Stromal cell of bone marrow (primary cell): ENCODE measurements around the gene PARP8.
"Not testable (repeated sequence)": the region's sequence is repeated elsewhere in the genome, so short reads cannot be mapped to it uniquely, and the experiment has no call there.

Experiments
- DNase-seq: peaks from one replicate; pipeline ENCODE4 v3.0.0-alpha.2; 2012; ENCODE audit warnings: low read depth

Gene PARP8

GRCh38 chr5:50666261-50667022 lies at the start of gene PARP8:
TSS of gene PARP8 (plus strand) at chr5:50666637. CDS start at chr5:50667096, 459 bp downstream.
- DNase-seq: peak; percentile 26

- DNase-seq: no peak
Observed at GRCh38 chr5:50623666-50624065, 42.8 kb upstream of the PARP8 start.

GRCh38 chr5:50634866-50635265 lies 31.6 kb upstream of the PARP8 start:
- not testable (repeated sequence) for DNase-seq

GRCh38 chr5:50637576-50637975 lies 28.9 kb upstream of the PARP8 start:
- DNase-seq: not testable (repeated sequence)

- no peak for DNase-seq
Observed at GRCh38 chr5:50646591-50646990, 19.8 kb upstream of the PARP8 start.

- DNase-seq: no peak
Observed at GRCh38 chr5:50647726-50648125, 18.7 kb upstream of the PARP8 start.

GRCh38 chr5:50653946-50654345 lies 12.5 kb upstream of the PARP8 start:
- no peak for DNase-seq

GRCh38 chr5:50655067-50655809 lies 11.2 kb upstream of the PARP8 start:
- no peak for DNase-seq

- DNase-seq: no peak
Observed at GRCh38 chr5:50655810-50656205, 10.6 kb upstream of the PARP8 start.

- no peak for DNase-seq
Observed at GRCh38 chr5:50657044-50657443, 9.4 kb upstream of the PARP8 start.

GRCh38 chr5:50658246-50658645 lies 8.2 kb upstream of the PARP8 start:
- no peak for DNase-seq

- no peak for DNase-seq
Observed at GRCh38 chr5:50663636-50664035, 2.8 kb upstream of the PARP8 start.

- no peak for DNase-seq
Observed at GRCh38 chr5:50665091-50665490, 1.3 kb upstream of the PARP8 start.

- not testable (repeated sequence) for DNase-seq
Observed at GRCh38 chr5:50665761-50666202, 655 bp upstream of the PARP8 start.

- no peak for DNase-seq
Observed at GRCh38 chr5:50667023-50667652, 701 bp downstream of the PARP8 start.

- DNase-seq: peak; percentile 21
Observed at GRCh38 chr5:50667653-50668595, 1.5 kb downstream of the PARP8 start.

GRCh38 chr5:50668636-50669035 lies 2.2 kb downstream of the PARP8 start:
- DNase-seq: not testable (repeated sequence)

GRCh38 chr5:50672663-50673062 lies 6.2 kb downstream of the PARP8 start:
- no peak for DNase-seq

GRCh38 chr5:50673444-50673843 lies 7.0 kb downstream of the PARP8 start:
- not testable (repeated sequence) for DNase-seq

GRCh38 chr5:50675385-50675784 lies 8.9 kb downstream of the PARP8 start:
- no peak for DNase-seq

- not testable (repeated sequence) for DNase-seq
Observed at GRCh38 chr5:50679554-50679953, 13.1 kb downstream of the PARP8 start.

GRCh38 chr5:50684721-50685120 lies 18.3 kb downstream of the PARP8 start:
- no peak for DNase-seq
